Measurements from ENCODE around the gene AMFR.

Gene AMFR

DNA sequence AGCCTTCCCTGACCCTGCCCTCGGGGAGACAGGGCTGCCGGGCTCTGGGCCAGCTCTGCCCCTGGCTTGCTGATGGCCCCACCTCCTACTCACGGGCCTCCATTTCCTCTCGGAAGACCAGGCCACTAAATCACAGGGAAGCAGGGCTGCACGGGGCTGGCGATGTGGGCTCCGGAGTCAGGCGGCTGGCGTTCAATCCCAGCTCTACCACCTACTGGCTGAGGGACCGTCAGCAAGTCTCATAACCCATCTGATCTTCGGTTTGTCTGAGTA lies 113.4 kb downstream of the AMFR start:
- no peaks in the 10 kb centered on the region for H3K36me3 ChIP-seq
- no peak for TF ChIP-seq CTCF (IDR thresholded peaks at IDR 0.05)
- H3K4me1 ChIP-seq (ENCODE audit: control insufficient read depth in 1 of 2, insufficient read depth in 1 of 2, low read depth in 1 of 2, low read length in 1 of 2), result no peaks in the 10 kb centered on the region
- H3K4me3 ChIP-seq (ENCODE audit: low read depth in 1 of 2, low read length in 1 of 2), result no peak overlapping the region
- H3K27ac ChIP-seq, result no peak overlapping the region
- H3K9me3 ChIP-seq, result no peaks in the 10 kb centered on the region
- H3K27me3 ChIP-seq, result peaks cover 8% of the 10 kb centered on the region

All from neutrophil (primary cell).